H1 (cell line): ENCODE results near the gene CD300A. TPM values are rescaled to one million over a fixed set of nuclear protein-coding genes. Genes with fewer than 3 reads are reported as not detected.

Source experiments
- CTCF ChIA-PET: fragments of 300-600 bp; sonication (Branson Sonifier 250); formaldehyde crosslinking; loops from one replicate; lab custom pipeline; 2021; ENCODE audit not compliant: partially characterized antibody; lab: Charles Lee
- POLR2A ChIA-PET: fragments of 300-600 bp; sonication (Branson Sonifier 250); formaldehyde crosslinking; loops from one replicate; lab custom pipeline; 2021; ENCODE audit warnings: inconsistent platforms; ENCODE audit not compliant: partially characterized antibody; lab: Charles Lee
- DNase-seq, 2 experiments: peaks; one replicate each; pipeline versions ENCODE4 v3.0.0 to v3.0.0-alpha.2; 2010 to 2022; ENCODE audit warnings: low spot score in 2 of 2, low read depth in 1 of 2, mixed read lengths in 1 of 2
- FAIRE-seq: peaks from 2 replicates; lab custom pipeline; 2011; peaks lifted over from hg19 to GRCh38; lab: Jason Lieb, UNC
- H2AFZ ChIP-seq: 2 replicates; pipeline ENCODE4 v1.8.1; 2012; ENCODE audit warnings: low read length, inconsistent platforms
- H2AK5ac ChIP-seq: 2 replicates; pipeline ENCODE4 v1.6.1; 2013; ENCODE audit warnings: low read depth, low read length
- H2BK120ac ChIP-seq: replicated peaks from 2 replicates; pipeline ENCODE3; 2013; ENCODE audit warnings: low read depth, low read length, inconsistent platforms
- H2BK12ac ChIP-seq: 2 replicates; pipeline ENCODE4 v1.6.1; 2013; ENCODE audit warnings: low read depth, low read length
- H2BK15ac ChIP-seq: 2 replicates; pipeline ENCODE4 v1.6.1; 2013; ENCODE audit warnings: low read length
- H2BK20ac ChIP-seq: 2 replicates; pipeline ENCODE4 v1.6.1; 2013; ENCODE audit warnings: low read length
- H2BK5ac ChIP-seq: 2 replicates; pipeline ENCODE4 v1.6.1; 2013; ENCODE audit warnings: low read depth, low read length
- H3K14ac ChIP-seq: 2 replicates; pipeline ENCODE4 v1.6.1; 2013; ENCODE audit warnings: inconsistent platforms; ENCODE audit not compliant: insufficient read length
- H3K18ac ChIP-seq: 2 replicates; pipeline ENCODE4 v1.6.1; 2013; ENCODE audit warnings: low read length; ENCODE audit errors: extremely low read depth
- H3K23ac ChIP-seq: 2 replicates; pipeline ENCODE4 v1.6.1; 2013; ENCODE audit warnings: inconsistent platforms; ENCODE audit not compliant: insufficient read length
- H3K23me2 ChIP-seq: 2 replicates; pipeline ENCODE4 v1.6.1; 2013; ENCODE audit warnings: low read depth, low read length
- H3K27ac ChIP-seq: 2 replicates; pipeline ENCODE4 v1.6.1; 2011; ENCODE audit warnings: low read depth, low read length, inconsistent platforms
- H3K27me3 ChIP-seq, 4 experiments: replicated peaks in 1 of 4; 1 replicate in 1 of 4; 2 replicates in 3 of 4; pipeline versions ENCODE4 v1.6.1 to v1.8.1; 2011 to 2013; ENCODE audit warnings: low read length in 3 of 4, mild to moderate bottlenecking in 3 of 4, inconsistent platforms in 2 of 4, mixed read lengths in 2 of 4, moderate library complexity in 1 of 4; ENCODE audit not compliant: control insufficient read depth in 3 of 4, insufficient read depth in 3 of 4; ENCODE audit errors: extremely low read depth in 1 of 4
- H3K36me3 ChIP-seq, 4 experiments: 2 replicates each; pipeline versions ENCODE4 v1.6.1 to v1.8.1; 2011 to 2013; ENCODE audit warnings: mild to moderate bottlenecking in 4 of 4, low read length in 3 of 4, moderate library complexity in 2 of 4, control low read depth in 1 of 4, inconsistent platforms in 1 of 4; ENCODE audit not compliant: insufficient read depth in 4 of 4, control insufficient read depth in 2 of 4
- H3K4ac ChIP-seq: replicated peaks from 2 replicates; pipeline ENCODE3; 2013; ENCODE audit warnings: low read length, low read depth, mixed read lengths, inconsistent platforms; ENCODE audit not compliant: insufficient read length
- H3K4me1 ChIP-seq, 4 experiments: replicated peaks in 1 of 4; 1 replicate in 1 of 4; 2 replicates in 3 of 4; pipeline versions ENCODE4 v1.6.1 to v1.8.1; 2011 to 2013; ENCODE audit warnings: low read length in 3 of 4, inconsistent platforms in 2 of 4, mixed read lengths in 1 of 4; ENCODE audit not compliant: insufficient read depth in 4 of 4, control insufficient read depth in 3 of 4
- H3K4me2 ChIP-seq, 2 experiments: 2 replicates each; pipeline versions ENCODE4 v1.6.1 to v1.8.1; 2011 to 2013; ENCODE audit warnings: low read depth in 2 of 2, low read length in 2 of 2, control low read depth in 1 of 2, inconsistent platforms in 1 of 2, mild to moderate bottlenecking in 1 of 2; ENCODE audit not compliant: insufficient read depth in 1 of 2
- H3K4me3 ChIP-seq, 4 experiments: fragments of 200-600, 300-600 bp in 1 of 4; sonication (generic), shearing (Covaris generic), sonication (Bioruptor Twin) in 1 of 4; 2 replicates each; pipeline versions ENCODE4 v1.5.1 to v1.8.1; 2011 to 2016; ENCODE audit warnings: low read length in 4 of 4, low read depth in 3 of 4, control low read depth in 2 of 4, inconsistent platforms in 2 of 4, mild to moderate bottlenecking in 2 of 4, mixed read lengths in 1 of 4, moderate library complexity in 1 of 4; ENCODE audit not compliant: insufficient read depth in 2 of 4; ENCODE audit errors: extremely low read depth in 1 of 4
- H3K56ac ChIP-seq: replicated peaks from 2 replicates; pipeline ENCODE3; 2013; ENCODE audit warnings: low read depth, mild to moderate bottlenecking, mixed read lengths, low read length, inconsistent platforms; ENCODE audit not compliant: insufficient read length
- H3K79me1 ChIP-seq: 2 replicates; pipeline ENCODE4 v1.6.1; 2013; ENCODE audit warnings: low read depth, low read length, control low read depth
- H3K79me2 ChIP-seq, 2 experiments: 2 replicates each; pipeline versions ENCODE4 v1.6.1 to v1.8.1; 2012 to 2013; ENCODE audit warnings: low read length in 2 of 2, mild to moderate bottlenecking in 2 of 2, inconsistent platforms in 1 of 2; ENCODE audit not compliant: insufficient read depth in 2 of 2, control insufficient read depth in 1 of 2
- H3K9ac ChIP-seq, 4 experiments: replicated peaks in 1 of 4; 1 replicate in 1 of 4; 2 replicates in 3 of 4; pipeline versions ENCODE4 v1.6.1 to v1.8.1; 2011 to 2013; ENCODE audit warnings: low read depth in 3 of 4, low read length in 3 of 4, control low read depth in 2 of 4, mild to moderate bottlenecking in 2 of 4, moderate library complexity in 2 of 4, inconsistent platforms in 1 of 4; ENCODE audit errors: extremely low read depth in 1 of 4
- H3K9me3 ChIP-seq, 2 experiments: 2 replicates each; pipeline versions ENCODE4 v1.6.1 to v1.8.1; 2012 to 2013; ENCODE audit warnings: mild to moderate bottlenecking in 2 of 2, moderate library complexity in 2 of 2, control low read depth in 1 of 2, inconsistent platforms in 1 of 2, low read depth in 1 of 2, low read length in 1 of 2, mixed read lengths in 1 of 2; ENCODE audit not compliant: insufficient read depth in 2 of 2
- H4K20me1 ChIP-seq, 2 experiments: replicated peaks in 1 of 2; 2 replicates each; pipeline versions ENCODE3 to v1.8.1; 2011 to 2013; ENCODE audit warnings: inconsistent platforms in 2 of 2, low read length in 2 of 2, mild to moderate bottlenecking in 1 of 2; ENCODE audit not compliant: insufficient read depth in 2 of 2, control insufficient read depth in 1 of 2
- H4K5ac ChIP-seq: 2 replicates; pipeline ENCODE4 v1.6.1; 2013; ENCODE audit warnings: low read length, low read depth, mixed read lengths, inconsistent platforms; ENCODE audit not compliant: insufficient read length
- H4K8ac ChIP-seq: 2 replicates; pipeline ENCODE4 v1.8.0; 2013; ENCODE audit warnings: mild to moderate bottlenecking, moderate library complexity, low read length, inconsistent platforms; ENCODE audit not compliant: insufficient read depth; ENCODE audit errors: extremely low read depth
- H4K91ac ChIP-seq: replicated peaks from 2 replicates; pipeline ENCODE3; 2013; ENCODE audit warnings: low read length, mixed read lengths, inconsistent platforms; ENCODE audit not compliant: insufficient read length
- BACH1 ChIP-seq: IDR thresholded peaks from 2 replicates; pipeline ENCODE4 v1.6.1; 2012; ENCODE audit warnings: low read length, improper control_type of control experiment
- BRCA1 ChIP-seq: IDR thresholded peaks from 2 replicates; pipeline ENCODE4 v1.6.1; 2012; ENCODE audit warnings: low read depth, low read length, improper control_type of control experiment
- FOSL1 ChIP-seq: IDR thresholded peaks from 2 replicates; pipeline ENCODE4 v1.6.1; 2011; ENCODE audit warnings: mild to moderate bottlenecking, low read depth, low read length, moderate library complexity; ENCODE audit not compliant: insufficient read depth
- GTF2F1 ChIP-seq: IDR thresholded peaks from 2 replicates; pipeline ENCODE4 v1.6.1; 2012; ENCODE audit warnings: low read depth, low read length, improper control_type of control experiment, borderline replicate concordance
- HDAC6 ChIP-seq: IDR thresholded peaks from one replicate; pipeline ENCODE4 v1.7.1; 2012; ENCODE audit warnings: low read depth, mild to moderate bottlenecking, inconsistent platforms, low read length, moderate library complexity
- JUND ChIP-seq: IDR thresholded peaks from 2 replicates; pipeline ENCODE4 v1.6.1; 2011; ENCODE audit warnings: mild to moderate bottlenecking, improper control_type of control experiment, low read length
- KDM4A ChIP-seq: IDR thresholded peaks from one replicate; pipeline ENCODE4 v1.7.1; 2012; ENCODE audit warnings: low read depth, mild to moderate bottlenecking, moderate library complexity, low read length, inconsistent platforms; ENCODE audit not compliant: severe bottlenecking
- NANOG ChIP-seq: IDR thresholded peaks from 2 replicates; pipeline ENCODE4 v1.6.1; 2011; ENCODE audit warnings: low read length, low read depth, mild to moderate bottlenecking, inconsistent platforms; ENCODE audit not compliant: insufficient read depth, poor library complexity, severe bottlenecking
- POLR2AphosphoS5 ChIP-seq: IDR thresholded peaks from 2 replicates; pipeline ENCODE4 v1.6.1; 2011; ENCODE audit warnings: low read depth, low read length
- SP4 ChIP-seq: IDR thresholded peaks from 2 replicates; pipeline ENCODE4 v1.6.1; 2012; ENCODE audit warnings: low read length, inconsistent platforms
- SUZ12 ChIP-seq: fragments of 200-600 bp; sonication (generic); IDR thresholded peaks from 2 replicates; pipeline ENCODE4 v1.6.1; 2012; ENCODE audit warnings: mild to moderate bottlenecking, inconsistent platforms, low read length, moderate library complexity, mixed read lengths
- TEAD4 ChIP-seq: IDR thresholded peaks from 2 replicates; pipeline ENCODE4 v1.6.1; 2012; ENCODE audit warnings: low read depth, low read length, inconsistent platforms, mixed read lengths
- YY1 ChIP-seq: IDR thresholded peaks from 2 replicates; pipeline ENCODE4 v1.6.1; 2011; ENCODE audit warnings: low read depth, mild to moderate bottlenecking, low read length
- WGBS, 2 experiments: shearing (Covaris generic) in 1 of 2; methylation state at CpG; one replicate each; pipeline versions ENCODE4 v1.1.6 to v1.1.7; 2013 to 2015; ENCODE audit warnings: low lambda C conversion rate in 2 of 2, mixed read lengths in 2 of 2, inconsistent platforms in 1 of 2, low coverage in 1 of 2, missing lambda C conversion rate in 1 of 2; ENCODE audit not compliant: insufficient replicate concordance in 2 of 2, insufficient coverage in 1 of 2, insufficient read length in 1 of 2; ENCODE audit errors: extremely low coverage in 1 of 2, missing lambda C conversion rate in 1 of 2; 5-methylcytosine and 5-hydroxymethylcytosine counted together
- polyA plus RNA-seq, 7 experiments: library from polyadenylated mRNA; depleted of rRNA in 3 of 7; stranded (reverse) in 5 of 7; unstranded in 2 of 7; fragments of >200 nt in 5 of 7; fragments of 200-250 nt in 2 of 7; gene quantifications; 1 replicate in 5 of 7; 2 replicates in 1 of 7; 4 replicates in 1 of 7; pipeline versions ENCODE4 v1.2.1 to v1.2.3, GENCODE V29; 2011 to 2013; ENCODE audit warnings: missing spikeins in 2 of 7, mixed read lengths in 2 of 7
- total RNA-seq: library from RNA; stranded (reverse); fragmentation: NEBNext Ultra II Directional; extraction: Animal tissue kit (Norgen Biotek cat#: 25700); gene quantifications from 2 replicates; pipeline ENCODE4 v1.2.1, GENCODE V29; 2021
- TF ChIP-seq, protein P1 (sequence below): IDR thresholded peaks from 2 replicates; pipeline ENCODE4 v1.6.1; 2012; ENCODE audit warnings: inconsistent platforms
- TF ChIP-seq, protein P2 (sequence below): IDR thresholded peaks from 2 replicates; pipeline ENCODE4 v1.6.1; 2011; ENCODE audit warnings: low read depth, mild to moderate bottlenecking, low read length; ENCODE audit not compliant: insufficient read depth

The CD300A gene
- total and polyA plus RNA-seq, 2 of the 8 experiments (the other 6 are each of a cell fraction or from before 2014, with no cell fraction given): 0.52 to 1.3 TPM

- Histone ChIP-seq H3K79me2 (no peaks in the 10 kb centered on the region), H3K4me2 (no peak overlapping the region), H4K20me1 (peaks cover 0 to 2% of the 10 kb centered on the region in 2 experiments), H3K4me1 (no peaks in the 10 kb centered on the region), H3K9ac (no peak overlapping the region), H4K8ac (no peak overlapping the region), H4K91ac (no peak overlapping the region), H3K9me3 (peaks cover 10 to 20% of the 10 kb centered on the region in 2 experiments; a peak in 3 of 4 replicates), H3K23ac (no peak overlapping the region), H2BK15ac (no peak overlapping the region), H3K36me3 (no peaks in the 10 kb centered on the region), H2AK5ac (no peak overlapping the region), H2BK120ac (no peak overlapping the region), H3K27me3 (peaks cover 0 to 2% (median 0%) of the 10 kb centered on the region in 4 experiments; a peak in 2 of 7 replicates), H2AFZ (no peak overlapping the region), H3K56ac (no peak overlapping the region), H3K27ac (no peak overlapping the region), H2BK5ac (no peak overlapping the region), H3K18ac (no peak overlapping the region), H3K4me3 (no peak overlapping the region), H2BK20ac (no peak overlapping the region), H3K23me2 (no peaks in the 10 kb centered on the region), H4K5ac (no peak overlapping the region), H2BK12ac (no peak overlapping the region), H3K14ac (no peak overlapping the region), H3K79me1 (no peaks in the 10 kb centered on the region), H3K4ac (no peak overlapping the region)
- FAIRE-seq (no peak), DNase-seq (no peak)
- ChIA-PET POLR2A (no interaction called here), CTCF (interaction anchor here (1.0 to 3.6 kb wide), 5 partner anchors 9 to 164 kb away, joined by 3 to 13 read pairs (median 4); partner anchors contain the start of genes BTBD17 and GPR142)
- WGBS, 2 experiments: 85% methylated on average over 1 of the region's 1 CpG; no CpG with 5 or more reads in 1 of the 2 experiments
- TF ChIP-seq BRCA1: no peak
- no peak for TF ChIP-seq POLR2AphosphoS5
- no peak for TF ChIP-seq GTF2F1
- no peak for TF ChIP-seq SUZ12
- TF ChIP-seq, protein P1, sequence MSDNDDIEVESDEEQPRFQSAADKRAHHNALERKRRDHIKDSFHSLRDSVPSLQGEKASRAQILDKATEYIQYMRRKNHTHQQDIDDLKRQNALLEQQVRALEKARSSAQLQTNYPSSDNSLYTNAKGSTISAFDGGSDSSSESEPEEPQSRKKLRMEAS: no peak
- TF ChIP-seq, protein P2, sequence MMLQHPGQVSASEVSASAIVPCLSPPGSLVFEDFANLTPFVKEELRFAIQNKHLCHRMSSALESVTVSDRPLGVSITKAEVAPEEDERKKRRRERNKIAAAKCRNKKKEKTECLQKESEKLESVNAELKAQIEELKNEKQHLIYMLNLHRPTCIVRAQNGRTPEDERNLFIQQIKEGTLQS: no peak
- TF ChIP-seq FOSL1: no peak
- TF ChIP-seq YY1: no peak
- TF ChIP-seq HDAC6: no peak
- TF ChIP-seq BACH1: no peak
- no peak for TF ChIP-seq SP4
- TF ChIP-seq KDM4A: no peak
- TF ChIP-seq NANOG: no peak
- no peak for TF ChIP-seq TEAD4
- no peak for TF ChIP-seq JUND
These were observed 59.0 kb downstream of the CD300A start for GRCh38 chr17:74525465-74525725.
